H1 (cell line): Measurements from ENCODE around the gene HSF5. TPM values are rescaled to one million over a fixed set of nuclear protein-coding genes. Genes with fewer than 3 reads are reported as not detected.

Source experiments
- CTCF ChIA-PET: fragments of 300-600 bp; sonication (Branson Sonifier 250); formaldehyde crosslinking; loops from one replicate; lab custom pipeline; 2021; ENCODE audit not compliant: partially characterized antibody; lab: Charles Lee
- POLR2A ChIA-PET: fragments of 300-600 bp; sonication (Branson Sonifier 250); formaldehyde crosslinking; loops from one replicate; lab custom pipeline; 2021; ENCODE audit warnings: inconsistent platforms; ENCODE audit not compliant: partially characterized antibody; lab: Charles Lee
- DNase-seq, 2 experiments: peaks; one replicate each; pipeline versions ENCODE4 v3.0.0 to v3.0.0-alpha.2; 2010 to 2022; ENCODE audit warnings: low spot score in 2 of 2, low read depth in 1 of 2, mixed read lengths in 1 of 2
- FAIRE-seq: peaks from 2 replicates; lab custom pipeline; 2011; peaks lifted over from hg19 to GRCh38; lab: Jason Lieb, UNC
- H2AFZ ChIP-seq: 2 replicates; pipeline ENCODE4 v1.8.1; 2012; ENCODE audit warnings: low read length, inconsistent platforms
- H2AK5ac ChIP-seq: 2 replicates; pipeline ENCODE4 v1.6.1; 2013; ENCODE audit warnings: low read depth, low read length
- H2BK120ac ChIP-seq: replicated peaks from 2 replicates; pipeline ENCODE3; 2013; ENCODE audit warnings: low read depth, low read length, inconsistent platforms
- H2BK12ac ChIP-seq: 2 replicates; pipeline ENCODE4 v1.6.1; 2013; ENCODE audit warnings: low read depth, low read length
- H2BK15ac ChIP-seq: 2 replicates; pipeline ENCODE4 v1.6.1; 2013; ENCODE audit warnings: low read length
- H2BK20ac ChIP-seq: 2 replicates; pipeline ENCODE4 v1.6.1; 2013; ENCODE audit warnings: low read length
- H2BK5ac ChIP-seq: 2 replicates; pipeline ENCODE4 v1.6.1; 2013; ENCODE audit warnings: low read depth, low read length
- H3K14ac ChIP-seq: 2 replicates; pipeline ENCODE4 v1.6.1; 2013; ENCODE audit warnings: inconsistent platforms; ENCODE audit not compliant: insufficient read length
- H3K18ac ChIP-seq: 2 replicates; pipeline ENCODE4 v1.6.1; 2013; ENCODE audit warnings: low read length; ENCODE audit errors: extremely low read depth
- H3K23ac ChIP-seq: 2 replicates; pipeline ENCODE4 v1.6.1; 2013; ENCODE audit warnings: inconsistent platforms; ENCODE audit not compliant: insufficient read length
- H3K23me2 ChIP-seq: 2 replicates; pipeline ENCODE4 v1.6.1; 2013; ENCODE audit warnings: low read depth, low read length
- H3K27ac ChIP-seq: 2 replicates; pipeline ENCODE4 v1.6.1; 2011; ENCODE audit warnings: low read depth, low read length, inconsistent platforms
- H3K27me3 ChIP-seq, 4 experiments: replicated peaks in 1 of 4; 1 replicate in 1 of 4; 2 replicates in 3 of 4; pipeline versions ENCODE4 v1.6.1 to v1.8.1; 2011 to 2013; ENCODE audit warnings: low read length in 3 of 4, mild to moderate bottlenecking in 3 of 4, inconsistent platforms in 2 of 4, mixed read lengths in 2 of 4, moderate library complexity in 1 of 4; ENCODE audit not compliant: control insufficient read depth in 3 of 4, insufficient read depth in 3 of 4; ENCODE audit errors: extremely low read depth in 1 of 4
- H3K36me3 ChIP-seq, 4 experiments: 2 replicates each; pipeline versions ENCODE4 v1.6.1 to v1.8.1; 2011 to 2013; ENCODE audit warnings: mild to moderate bottlenecking in 4 of 4, low read length in 3 of 4, moderate library complexity in 2 of 4, control low read depth in 1 of 4, inconsistent platforms in 1 of 4; ENCODE audit not compliant: insufficient read depth in 4 of 4, control insufficient read depth in 2 of 4
- H3K4ac ChIP-seq: replicated peaks from 2 replicates; pipeline ENCODE3; 2013; ENCODE audit warnings: low read length, low read depth, mixed read lengths, inconsistent platforms; ENCODE audit not compliant: insufficient read length
- H3K4me1 ChIP-seq, 4 experiments: replicated peaks in 1 of 4; 1 replicate in 1 of 4; 2 replicates in 3 of 4; pipeline versions ENCODE4 v1.6.1 to v1.8.1; 2011 to 2013; ENCODE audit warnings: low read length in 3 of 4, inconsistent platforms in 2 of 4, mixed read lengths in 1 of 4; ENCODE audit not compliant: insufficient read depth in 4 of 4, control insufficient read depth in 3 of 4
- H3K4me2 ChIP-seq, 2 experiments: 2 replicates each; pipeline versions ENCODE4 v1.6.1 to v1.8.1; 2011 to 2013; ENCODE audit warnings: low read depth in 2 of 2, low read length in 2 of 2, control low read depth in 1 of 2, inconsistent platforms in 1 of 2, mild to moderate bottlenecking in 1 of 2; ENCODE audit not compliant: insufficient read depth in 1 of 2
- H3K4me3 ChIP-seq, 4 experiments: fragments of 200-600, 300-600 bp in 1 of 4; sonication (generic), shearing (Covaris generic), sonication (Bioruptor Twin) in 1 of 4; 2 replicates each; pipeline versions ENCODE4 v1.5.1 to v1.8.1; 2011 to 2016; ENCODE audit warnings: low read length in 4 of 4, low read depth in 3 of 4, control low read depth in 2 of 4, inconsistent platforms in 2 of 4, mild to moderate bottlenecking in 2 of 4, mixed read lengths in 1 of 4, moderate library complexity in 1 of 4; ENCODE audit not compliant: insufficient read depth in 2 of 4; ENCODE audit errors: extremely low read depth in 1 of 4
- H3K56ac ChIP-seq: replicated peaks from 2 replicates; pipeline ENCODE3; 2013; ENCODE audit warnings: low read depth, mild to moderate bottlenecking, mixed read lengths, low read length, inconsistent platforms; ENCODE audit not compliant: insufficient read length
- H3K79me1 ChIP-seq: 2 replicates; pipeline ENCODE4 v1.6.1; 2013; ENCODE audit warnings: low read depth, low read length, control low read depth
- H3K79me2 ChIP-seq, 2 experiments: 2 replicates each; pipeline versions ENCODE4 v1.6.1 to v1.8.1; 2012 to 2013; ENCODE audit warnings: low read length in 2 of 2, mild to moderate bottlenecking in 2 of 2, inconsistent platforms in 1 of 2; ENCODE audit not compliant: insufficient read depth in 2 of 2, control insufficient read depth in 1 of 2
- H3K9ac ChIP-seq, 4 experiments: replicated peaks in 1 of 4; 1 replicate in 1 of 4; 2 replicates in 3 of 4; pipeline versions ENCODE4 v1.6.1 to v1.8.1; 2011 to 2013; ENCODE audit warnings: low read depth in 3 of 4, low read length in 3 of 4, control low read depth in 2 of 4, mild to moderate bottlenecking in 2 of 4, moderate library complexity in 2 of 4, inconsistent platforms in 1 of 4; ENCODE audit errors: extremely low read depth in 1 of 4
- H3K9me3 ChIP-seq, 2 experiments: 2 replicates each; pipeline versions ENCODE4 v1.6.1 to v1.8.1; 2012 to 2013; ENCODE audit warnings: mild to moderate bottlenecking in 2 of 2, moderate library complexity in 2 of 2, control low read depth in 1 of 2, inconsistent platforms in 1 of 2, low read depth in 1 of 2, low read length in 1 of 2, mixed read lengths in 1 of 2; ENCODE audit not compliant: insufficient read depth in 2 of 2
- H4K20me1 ChIP-seq, 2 experiments: replicated peaks in 1 of 2; 2 replicates each; pipeline versions ENCODE3 to v1.8.1; 2011 to 2013; ENCODE audit warnings: inconsistent platforms in 2 of 2, low read length in 2 of 2, mild to moderate bottlenecking in 1 of 2; ENCODE audit not compliant: insufficient read depth in 2 of 2, control insufficient read depth in 1 of 2
- H4K5ac ChIP-seq: 2 replicates; pipeline ENCODE4 v1.6.1; 2013; ENCODE audit warnings: low read length, low read depth, mixed read lengths, inconsistent platforms; ENCODE audit not compliant: insufficient read length
- H4K8ac ChIP-seq: 2 replicates; pipeline ENCODE4 v1.8.0; 2013; ENCODE audit warnings: mild to moderate bottlenecking, moderate library complexity, low read length, inconsistent platforms; ENCODE audit not compliant: insufficient read depth; ENCODE audit errors: extremely low read depth
- H4K91ac ChIP-seq: replicated peaks from 2 replicates; pipeline ENCODE3; 2013; ENCODE audit warnings: low read length, mixed read lengths, inconsistent platforms; ENCODE audit not compliant: insufficient read length
- BCL11A ChIP-seq, 2 experiments: IDR thresholded peaks; one replicate each; pipeline ENCODE4 v1.6.1; 2011; ENCODE audit warnings: low read depth in 2 of 2, low read length in 2 of 2, mild to moderate bottlenecking in 2 of 2
- KDM5A ChIP-seq: fragments of 200-600 bp; IDR thresholded peaks from 2 replicates; pipeline ENCODE4 v1.7.1; 2012; ENCODE audit warnings: mild to moderate bottlenecking, low read length, inconsistent platforms, mixed read lengths
- WGBS, 2 experiments: shearing (Covaris generic) in 1 of 2; methylation state at CpG; one replicate each; pipeline versions ENCODE4 v1.1.6 to v1.1.7; 2013 to 2015; ENCODE audit warnings: low lambda C conversion rate in 2 of 2, mixed read lengths in 2 of 2, inconsistent platforms in 1 of 2, low coverage in 1 of 2, missing lambda C conversion rate in 1 of 2; ENCODE audit not compliant: insufficient replicate concordance in 2 of 2, insufficient coverage in 1 of 2, insufficient read length in 1 of 2; ENCODE audit errors: extremely low coverage in 1 of 2, missing lambda C conversion rate in 1 of 2; 5-methylcytosine and 5-hydroxymethylcytosine counted together
- polyA plus RNA-seq, 7 experiments: library from polyadenylated mRNA; depleted of rRNA in 3 of 7; stranded (reverse) in 5 of 7; unstranded in 2 of 7; fragments of >200 nt in 5 of 7; fragments of 200-250 nt in 2 of 7; gene quantifications; 1 replicate in 5 of 7; 2 replicates in 1 of 7; 4 replicates in 1 of 7; pipeline versions ENCODE4 v1.2.1 to v1.2.3, GENCODE V29; 2011 to 2013; ENCODE audit warnings: missing spikeins in 2 of 7, mixed read lengths in 2 of 7
- total RNA-seq: library from RNA; stranded (reverse); fragmentation: NEBNext Ultra II Directional; extraction: Animal tissue kit (Norgen Biotek cat#: 25700); gene quantifications from 2 replicates; pipeline ENCODE4 v1.2.1, GENCODE V29; 2021

Gene HSF5
- total and polyA plus RNA-seq, 2 of the 8 experiments (the other 6 are each of a cell fraction or from before 2014, with no cell fraction given): not detected

- no peak overlapping the region for H3K4me3 ChIP-seq
- H3K9me3 ChIP-seq: no peaks in the 10 kb centered on the region
- H3K14ac ChIP-seq: no peak overlapping the region
- H3K79me2 ChIP-seq: no peaks in the 10 kb centered on the region
- H4K20me1 ChIP-seq: no peaks in the 10 kb centered on the region
- H4K5ac ChIP-seq: no peak overlapping the region
- WGBS, 2 experiments: 85% methylated on average over 4 of the region's 4 CpGs; no CpG with 5 or more reads in 1 of the 2 experiments
- H3K36me3 ChIP-seq: no peaks in the 10 kb centered on the region
- H2BK12ac ChIP-seq: no peak overlapping the region
- no peak overlapping the region for H3K23ac ChIP-seq
- no peak overlapping the region for H2BK120ac ChIP-seq
- H3K4ac ChIP-seq: no peak overlapping the region
- no peak overlapping the region for H3K18ac ChIP-seq
- CTCF ChIA-PET: interaction anchor here (0.6 to 1.2 kb wide), 3 partner anchors 12 to 126 kb away, joined by 3 to 4 read pairs (median 3); no protein-coding TSS in a partner anchor
- no peak overlapping the region for H2BK20ac ChIP-seq
- H3K4me2 ChIP-seq: no peak overlapping the region
- no peak overlapping the region for H2BK15ac ChIP-seq
- FAIRE-seq (no peak), DNase-seq (no peak)
- H3K4me1 ChIP-seq: peaks cover 3 to 18% (median 6%) of the 10 kb centered on the region in 4 experiments; a peak in 5 of 7 replicates
- H2AK5ac ChIP-seq: no peak overlapping the region
- no peak overlapping the region for H4K91ac ChIP-seq
- H3K27me3 ChIP-seq: no peaks in the 10 kb centered on the region; a peak in 1 of 7 replicates
- H2AFZ ChIP-seq: no peak overlapping the region
- H3K23me2 ChIP-seq: no peaks in the 10 kb centered on the region
- no peak overlapping the region for H3K56ac ChIP-seq
- no peaks in the 10 kb centered on the region for H3K79me1 ChIP-seq
- POLR2A ChIA-PET: interaction anchor here (2.5 kb wide), 1 partner anchor 25 kb away, joined by 5 read pairs; no protein-coding TSS in a partner anchor
- no peak overlapping the region for H3K9ac ChIP-seq
- H2BK5ac ChIP-seq: no peak overlapping the region
- H4K8ac ChIP-seq: no peak overlapping the region
- H3K27ac ChIP-seq: no peak overlapping the region
- no peak for TF ChIP-seq BCL11A (IDR thresholded peaks at IDR 0.05; ENCODE audit: low read depth in 2 of 2, low read length in 2 of 2)
- no peak for TF ChIP-seq KDM5A
Observed at GRCh38 chr17:58385359-58385899, 102.8 kb downstream of the HSF5 start.
